Bronchial smooth muscle cell (primary cell): ENCODE data around the gene NR4A2. TPM values are rescaled to one million over a fixed set of nuclear protein-coding genes. Genes with fewer than 3 reads are reported as not detected.

ENCODE experiments used
- total RNA-seq: library from RNA; depleted of rRNA; stranded (reverse); fragments of >200 nt; gene quantifications from 2 replicates; pipeline ENCODE4 v1.2.1, GENCODE V29; 2014

The NR4A2 gene
- total RNA-seq: 0.09 and 0.32 TPM in 2 replicates

GRCh38 chr2:156332534-156333273 lies at the start of gene NR4A2:
Gene NR4A2, minus strand, starts transcription at chr2:156332721. Its CDS starts 2,535 bp downstream, at chr2:156330186.

Other genes with a start within 250 kb of the NR4A2 start
- gene GPD2, start 103.7 kb upstream of the NR4A2 start, total RNA-seq: 34.0 and 44.8 TPM in 2 replicates